Fibroblast of mammary gland (primary cell): ENCODE measurements around the gene CWC15.
"Not testable (repeated sequence)": the region's sequence is repeated elsewhere in the genome, so short reads cannot be mapped to it uniquely, and the experiment has no call there.

ENCODE experiments used
- DNase-seq: peaks from one replicate; pipeline ENCODE4 v3.0.0-alpha.2; 2010; ENCODE audit warnings: low read depth
- H3K4me3 ChIP-seq: 2 replicates; pipeline ENCODE4 v1.5.1; 2011; ENCODE audit warnings: low read depth, mild to moderate bottlenecking, low read length, moderate library complexity; ENCODE audit not compliant: control insufficient read depth
- TF ChIP-seq, protein P1 (sequence below): conservative IDR thresholded peaks from 2 replicates; pipeline ENCODE4 v1.5.1; 2011; ENCODE audit warnings: low read depth, low read length, inconsistent platforms; ENCODE audit not compliant: control insufficient read depth, insufficient read depth

The CWC15 gene

GRCh38 chr11:94973099-94973968 is at the start of gene CWC15, which contains the start of gene KDM4D:
CWC15 (minus strand) TSS chr11:94973556; CDS start chr11:94972185, 1,371 bp downstream.
KDM4D (plus strand) TSS chr11:94973709; CDS start chr11:94997373, 23,664 bp downstream.
- DNase-seq: peak; percentile 89
- TF ChIP-seq, protein P1, sequence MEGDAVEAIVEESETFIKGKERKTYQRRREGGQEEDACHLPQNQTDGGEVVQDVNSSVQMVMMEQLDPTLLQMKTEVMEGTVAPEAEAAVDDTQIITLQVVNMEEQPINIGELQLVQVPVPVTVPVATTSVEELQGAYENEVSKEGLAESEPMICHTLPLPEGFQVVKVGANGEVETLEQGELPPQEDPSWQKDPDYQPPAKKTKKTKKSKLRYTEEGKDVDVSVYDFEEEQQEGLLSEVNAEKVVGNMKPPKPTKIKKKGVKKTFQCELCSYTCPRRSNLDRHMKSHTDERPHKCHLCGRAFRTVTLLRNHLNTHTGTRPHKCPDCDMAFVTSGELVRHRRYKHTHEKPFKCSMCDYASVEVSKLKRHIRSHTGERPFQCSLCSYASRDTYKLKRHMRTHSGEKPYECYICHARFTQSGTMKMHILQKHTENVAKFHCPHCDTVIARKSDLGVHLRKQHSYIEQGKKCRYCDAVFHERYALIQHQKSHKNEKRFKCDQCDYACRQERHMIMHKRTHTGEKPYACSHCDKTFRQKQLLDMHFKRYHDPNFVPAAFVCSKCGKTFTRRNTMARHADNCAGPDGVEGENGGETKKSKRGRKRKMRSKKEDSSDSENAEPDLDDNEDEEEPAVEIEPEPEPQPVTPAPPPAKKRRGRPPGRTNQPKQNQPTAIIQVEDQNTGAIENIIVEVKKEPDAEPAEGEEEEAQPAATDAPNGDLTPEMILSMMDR: no peak
- peak within 1 kb of the TSS; percentile 98 for H3K4me3 ChIP-seq

DNA sequence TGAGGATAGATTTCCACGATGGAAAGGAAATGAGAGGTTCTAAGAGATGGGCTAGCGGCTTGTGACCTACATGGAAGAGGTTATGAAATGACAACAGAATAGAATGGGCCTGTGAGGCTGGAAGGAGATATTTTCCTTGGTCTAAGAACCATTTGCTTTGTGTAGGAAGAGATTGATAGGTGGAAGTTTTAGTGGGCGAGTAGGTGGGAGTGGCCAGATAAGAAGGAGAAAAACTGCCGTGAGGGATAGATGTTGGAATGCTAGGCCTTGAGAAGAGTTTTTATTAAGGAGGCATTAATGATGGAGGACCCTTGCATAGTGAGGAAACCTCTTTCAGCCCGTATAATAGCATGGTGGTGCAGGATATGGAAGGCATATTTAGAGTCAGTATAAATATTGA is 48.1 kb upstream of the CWC15 start:
- not testable (repeated sequence) for H3K4me3 ChIP-seq, DNase-seq

DNA sequence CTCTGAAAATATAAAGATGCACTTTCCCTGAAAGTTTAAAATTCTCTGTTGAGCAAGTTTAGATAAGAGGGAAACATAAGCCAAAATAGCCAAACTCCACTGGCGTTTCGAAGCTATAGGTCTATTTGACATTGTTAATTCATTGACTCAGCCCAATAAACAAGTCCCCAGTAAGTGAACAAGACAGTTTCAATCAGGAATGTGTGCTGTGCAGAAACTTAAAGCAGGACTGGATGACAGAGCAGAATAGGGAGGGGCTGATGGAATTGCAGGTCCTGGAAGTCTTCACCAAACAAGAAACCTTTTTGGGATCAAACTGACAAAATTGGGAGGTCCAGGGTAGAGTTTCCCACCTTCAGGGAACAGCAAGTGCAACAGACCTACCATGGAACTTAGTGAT is 42.8 kb upstream of the CWC15 start:
- TF ChIP-seq, protein P1: no peak
- DNase-seq: no peak
- H3K4me3 ChIP-seq: no peak overlapping the region

GRCh38 chr11:95014184-95014821 is 40.9 kb upstream of the CWC15 start:
- H3K4me3 ChIP-seq: no peak overlapping the region
- TF ChIP-seq, protein P1: no peak
- no peak for DNase-seq

DNA sequence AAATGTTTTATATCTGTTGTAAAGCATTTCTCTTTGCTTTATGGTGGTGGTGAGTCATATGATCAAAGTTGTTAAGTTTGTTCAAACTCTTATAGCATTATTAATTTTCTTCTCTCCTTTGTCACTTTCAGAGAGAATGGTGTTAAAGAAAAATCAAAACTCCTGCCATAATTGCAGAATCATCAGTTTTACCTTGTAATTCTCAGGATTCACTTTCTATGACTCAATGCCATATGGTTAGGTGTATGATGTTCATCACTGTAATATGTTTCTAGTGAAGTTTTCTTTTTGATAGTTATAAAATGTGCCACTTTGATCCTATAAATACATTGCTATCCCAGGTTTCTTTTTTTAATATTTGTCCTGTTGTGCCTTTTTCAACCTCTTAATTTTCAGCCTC is 38.0 kb upstream of the CWC15 start:
- H3K4me3 ChIP-seq: no peak overlapping the region

GRCh38 chr11:95005642-95006041 is 32.3 kb upstream of the CWC15 start:
- H3K4me3 ChIP-seq: no peak overlapping the region
- TF ChIP-seq, protein P1: no peak
- no peak for DNase-seq

More for the DNA sequence above, 38.0 kb upstream of the CWC15 start:
- TF ChIP-seq, protein P1: no peak
- DNase-seq: no peak

DNA sequence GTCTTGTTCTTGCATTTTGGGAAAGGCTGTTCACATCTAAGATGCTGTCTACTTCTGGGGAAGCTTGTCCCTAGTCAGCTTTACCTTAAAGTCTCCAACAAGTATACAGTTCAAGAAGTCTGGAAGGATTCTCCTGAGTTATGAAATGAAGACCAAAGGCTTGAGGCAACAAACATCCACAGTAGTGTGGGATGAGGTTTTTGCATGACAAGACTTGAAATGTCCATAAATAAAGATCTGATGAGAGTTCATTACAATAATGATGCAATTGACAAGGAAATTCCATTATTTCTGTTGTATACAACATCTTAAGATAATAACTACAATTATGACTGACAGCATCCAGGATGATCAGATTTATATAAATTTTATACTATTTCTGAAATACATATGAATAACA is 30.4 kb upstream of the CWC15 start:
- DNase-seq: no peak
- TF ChIP-seq, protein P1: no peak
- H3K4me3 ChIP-seq: no peak overlapping the region
